Nephron progenitor cell (in vitro differentiated cells): ENCODE measurements around the gene SLIT1.

ENCODE experiments used
- DNase-seq: peaks from one replicate; pipeline ENCODE4 v3.0.0; 2021
- H3K27ac Mint-ChIP-seq: 2 replicates; pipeline ENCODE4 v1.8.0; 2021; ENCODE audit warnings: mild to moderate bottlenecking, moderate library complexity, mixed read lengths
- H3K27me3 Mint-ChIP-seq: 2 replicates; pipeline ENCODE4 v1.8.0; 2021; ENCODE audit warnings: mild to moderate bottlenecking, low read depth, mixed read lengths; ENCODE audit not compliant: poor library complexity
- H3K36me3 Mint-ChIP-seq: 2 replicates; pipeline ENCODE4 v1.8.0; 2021; ENCODE audit warnings: low read depth, mixed read lengths
- H3K4me1 Mint-ChIP-seq: 2 replicates; pipeline ENCODE4 v1.8.0; 2021; ENCODE audit warnings: mixed read lengths
- H3K4me3 Mint-ChIP-seq: 2 replicates; pipeline ENCODE4 v1.8.0; 2021; ENCODE audit warnings: mild to moderate bottlenecking, moderate library complexity, mixed read lengths
- H3K9me3 Mint-ChIP-seq: 2 replicates; pipeline ENCODE4 v1.8.0; 2021; ENCODE audit warnings: mild to moderate bottlenecking, moderate library complexity, mixed read lengths
- TF ChIP-seq, protein P1 (sequence below): fragments of 200-600 bp; sonication (generic); IDR thresholded peaks from 2 replicates; pipeline ENCODE4 v1.5.0; 2021; ENCODE audit warnings: antibody characterized with exemption

The SLIT1 gene

GRCh38 chr10:97123765-97124164 lies 62.0 kb downstream of the SLIT1 start:
- TF ChIP-seq, protein P1, sequence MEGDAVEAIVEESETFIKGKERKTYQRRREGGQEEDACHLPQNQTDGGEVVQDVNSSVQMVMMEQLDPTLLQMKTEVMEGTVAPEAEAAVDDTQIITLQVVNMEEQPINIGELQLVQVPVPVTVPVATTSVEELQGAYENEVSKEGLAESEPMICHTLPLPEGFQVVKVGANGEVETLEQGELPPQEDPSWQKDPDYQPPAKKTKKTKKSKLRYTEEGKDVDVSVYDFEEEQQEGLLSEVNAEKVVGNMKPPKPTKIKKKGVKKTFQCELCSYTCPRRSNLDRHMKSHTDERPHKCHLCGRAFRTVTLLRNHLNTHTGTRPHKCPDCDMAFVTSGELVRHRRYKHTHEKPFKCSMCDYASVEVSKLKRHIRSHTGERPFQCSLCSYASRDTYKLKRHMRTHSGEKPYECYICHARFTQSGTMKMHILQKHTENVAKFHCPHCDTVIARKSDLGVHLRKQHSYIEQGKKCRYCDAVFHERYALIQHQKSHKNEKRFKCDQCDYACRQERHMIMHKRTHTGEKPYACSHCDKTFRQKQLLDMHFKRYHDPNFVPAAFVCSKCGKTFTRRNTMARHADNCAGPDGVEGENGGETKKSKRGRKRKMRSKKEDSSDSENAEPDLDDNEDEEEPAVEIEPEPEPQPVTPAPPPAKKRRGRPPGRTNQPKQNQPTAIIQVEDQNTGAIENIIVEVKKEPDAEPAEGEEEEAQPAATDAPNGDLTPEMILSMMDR: no peak
- Mint-ChIP-seq H3K9me3 (no peaks in the 10 kb centered on the region), H3K27ac (no peak overlapping the region), H3K36me3 (no peaks in the 10 kb centered on the region), H3K27me3 (peaks cover 14% of the 10 kb centered on the region), H3K4me1 (peaks cover 49% of the 10 kb centered on the region), H3K4me3 (no peak overlapping the region)
- no peak for DNase-seq

- Mint-ChIP-seq H3K9me3 (no peaks in the 10 kb centered on the region), H3K4me1 (peaks cover 30% of the 10 kb centered on the region), H3K27me3 (peaks cover 14% of the 10 kb centered on the region), H3K4me3 (no peak overlapping the region), H3K27ac (no peak overlapping the region), H3K36me3 (no peaks in the 10 kb centered on the region)
- DNase-seq: no peak
- TF ChIP-seq, protein P1: no peak
Observed at GRCh38 chr10:97121041-97121440, 64.7 kb downstream of the SLIT1 start.

DNA sequence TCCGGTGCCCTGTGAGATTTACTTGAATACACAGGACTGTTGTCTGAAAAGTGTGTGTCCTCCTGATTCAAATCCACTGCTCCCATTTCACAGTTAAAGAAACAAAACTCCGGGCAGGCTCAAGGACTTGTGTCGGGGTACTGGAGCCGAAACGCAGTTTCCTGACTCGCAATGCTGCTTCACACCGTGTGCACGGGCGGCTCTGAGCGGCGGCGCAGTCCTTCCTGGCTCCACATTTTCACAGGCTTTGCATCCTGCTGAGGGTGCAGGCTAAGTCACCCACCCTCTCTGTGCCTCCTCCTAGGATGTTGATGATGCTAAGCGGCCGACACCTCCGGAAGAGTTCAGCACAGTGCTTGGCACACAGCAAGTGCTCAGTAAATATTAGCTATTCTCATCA lies 65.4 kb downstream of the SLIT1 start:
- Mint-ChIP-seq H3K36me3 (no peaks in the 10 kb centered on the region), H3K27ac (no peak overlapping the region), H3K4me1 (peaks cover 31% of the 10 kb centered on the region), H3K27me3 (peaks cover 11% of the 10 kb centered on the region), H3K9me3 (no peaks in the 10 kb centered on the region), H3K4me3 (no peak overlapping the region)
- TF ChIP-seq, protein P1: no peak
- DNase-seq: no peak

DNA sequence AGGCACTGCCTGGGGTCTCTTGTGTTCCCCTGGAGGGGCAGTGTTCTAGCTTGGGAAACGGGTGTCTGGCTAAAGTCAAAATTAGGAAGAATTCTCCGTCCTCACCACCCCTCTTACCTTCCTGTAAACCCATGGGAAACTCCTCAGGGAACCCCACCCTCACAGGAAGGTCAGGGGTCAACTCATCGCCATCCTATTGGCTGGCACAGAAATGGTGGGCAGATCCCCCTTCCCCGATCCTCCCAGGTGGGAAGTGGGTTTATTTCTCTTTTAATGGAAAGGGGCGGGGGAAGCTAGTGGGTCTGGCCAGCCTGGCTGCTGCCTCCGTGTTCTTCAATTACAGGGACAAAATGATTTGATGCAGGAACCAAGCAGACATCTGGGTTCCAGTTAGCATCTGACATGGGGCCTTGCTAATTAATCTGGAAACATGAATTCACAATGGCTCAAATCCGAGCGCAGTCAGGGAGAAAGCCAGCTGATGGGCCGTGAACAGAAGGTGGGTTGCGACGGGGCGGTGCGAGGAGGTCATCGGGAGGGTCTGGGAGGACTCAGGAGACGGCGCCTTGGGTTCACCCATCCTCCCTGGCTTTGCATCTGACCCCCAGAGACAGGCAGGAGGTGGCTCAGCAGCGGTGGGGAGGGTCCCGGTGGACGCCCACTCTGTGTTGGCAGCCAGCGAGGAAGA lies 66.6 kb downstream of the SLIT1 start:
- DNase-seq: no peak
- no peaks in the 10 kb centered on the region for H3K36me3 Mint-ChIP-seq
- no peak overlapping the region for H3K27ac Mint-ChIP-seq

DNA sequence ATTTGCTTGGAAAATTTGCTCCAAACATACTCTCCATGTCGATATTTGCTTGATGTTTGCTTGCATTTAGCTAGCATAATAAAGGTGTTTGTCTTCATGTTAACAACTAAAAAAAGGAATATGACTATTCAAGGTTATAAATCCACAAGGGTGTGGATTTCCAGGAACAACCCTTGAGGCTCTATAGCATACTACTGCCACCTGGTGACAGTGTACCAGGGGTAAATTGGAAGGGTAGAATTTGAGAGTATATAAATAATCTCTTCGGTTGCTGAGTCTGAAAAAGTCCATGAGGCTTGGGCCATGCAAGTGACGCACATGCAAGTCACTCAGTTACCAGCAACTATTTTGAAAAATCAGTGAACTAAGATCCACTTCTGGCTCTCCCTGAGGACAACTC lies 68.4 kb downstream of the SLIT1 start:
- TF ChIP-seq, protein P1: no peak
- H3K4me1 Mint-ChIP-seq: peaks cover 19% of the 10 kb centered on the region
- no peaks in the 10 kb centered on the region for H3K9me3 Mint-ChIP-seq
- no peaks in the 10 kb centered on the region for H3K36me3 Mint-ChIP-seq
- DNase-seq: no peak
- no peak overlapping the region for H3K4me3 Mint-ChIP-seq
- peaks cover 8% of the 10 kb centered on the region for H3K27me3 Mint-ChIP-seq
- H3K27ac Mint-ChIP-seq: no peak overlapping the region

More for the DNA sequence above, 66.6 kb downstream of the SLIT1 start:
- Mint-ChIP-seq H3K4me1 (peaks cover 25% of the 10 kb centered on the region), H3K4me3 (no peak overlapping the region), H3K27me3 (peaks cover 14% of the 10 kb centered on the region), H3K9me3 (no peaks in the 10 kb centered on the region)
- TF ChIP-seq, protein P1: no peak

DNA sequence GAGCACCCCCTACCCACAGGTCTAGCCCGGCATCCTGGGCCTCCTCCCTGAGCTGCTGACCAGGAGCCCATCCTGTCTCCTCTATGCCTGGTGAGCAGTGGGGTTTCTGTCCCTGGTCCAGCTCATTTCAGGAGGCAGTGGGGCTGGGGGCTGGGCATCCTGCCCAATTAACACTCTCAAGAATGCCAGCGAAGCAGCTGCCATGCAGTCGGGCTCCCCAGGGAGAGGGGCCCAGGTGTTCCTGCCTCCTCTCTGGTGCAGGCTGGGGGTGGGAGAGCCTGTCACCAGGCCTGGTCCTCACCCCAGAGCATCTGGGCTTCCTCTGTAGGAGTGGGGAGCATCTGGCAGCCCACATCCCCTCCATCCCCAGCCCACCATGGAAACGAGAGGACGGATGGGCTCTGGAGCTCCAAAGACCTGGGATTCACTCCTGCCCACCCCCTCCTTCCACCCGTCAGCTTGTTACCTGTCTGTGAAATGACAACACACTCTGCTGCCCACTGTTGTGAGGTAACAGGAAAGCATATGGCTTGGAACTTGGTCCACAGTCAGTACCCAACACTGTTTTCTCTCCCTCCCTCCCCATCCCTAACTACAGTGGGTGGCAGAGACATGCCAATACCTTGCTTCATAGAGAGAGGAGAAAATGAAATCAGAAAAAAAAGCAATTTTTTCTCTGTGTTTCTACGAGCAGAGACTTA lies 69.1 kb downstream of the SLIT1 start:
- DNase-seq: no peak
- H3K36me3 Mint-ChIP-seq: no peaks in the 10 kb centered on the region
- no peak overlapping the region for H3K4me3 Mint-ChIP-seq
- no peaks in the 10 kb centered on the region for H3K9me3 Mint-ChIP-seq
- peaks cover 8% of the 10 kb centered on the region for H3K27me3 Mint-ChIP-seq
- TF ChIP-seq, protein P1: no peak
- peaks cover 19% of the 10 kb centered on the region for H3K4me1 Mint-ChIP-seq
- H3K27ac Mint-ChIP-seq: no peak overlapping the region
